Measurements from ENCODE around the gene KRTAP10-3. TPM values are rescaled to one million over a fixed set of nuclear protein-coding genes. Genes with fewer than 3 reads are reported as not detected.

KRTAP10-3 gene, protein sequence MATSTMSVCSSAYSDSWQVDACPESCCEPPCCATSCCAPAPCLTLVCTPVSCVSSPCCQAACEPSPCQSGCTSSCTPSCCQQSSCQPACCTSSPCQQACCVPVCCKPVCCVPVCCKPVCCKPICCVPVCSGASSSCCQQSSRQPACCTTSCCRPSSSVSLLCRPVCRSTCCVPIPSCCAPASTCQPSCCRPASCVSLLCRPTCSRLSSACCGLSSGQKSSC
- not detected in 5 replicates for total RNA-seq (2022; extraction: Qiagen RNA extraction)

GRCh38 chr21:44558695-44559094 lies at the start of gene KRTAP10-3:
Gene KRTAP10-3, minus strand, starts transcription at chr21:44558795. Its CDS starts 80 bp downstream, at chr21:44558715.

DNA sequence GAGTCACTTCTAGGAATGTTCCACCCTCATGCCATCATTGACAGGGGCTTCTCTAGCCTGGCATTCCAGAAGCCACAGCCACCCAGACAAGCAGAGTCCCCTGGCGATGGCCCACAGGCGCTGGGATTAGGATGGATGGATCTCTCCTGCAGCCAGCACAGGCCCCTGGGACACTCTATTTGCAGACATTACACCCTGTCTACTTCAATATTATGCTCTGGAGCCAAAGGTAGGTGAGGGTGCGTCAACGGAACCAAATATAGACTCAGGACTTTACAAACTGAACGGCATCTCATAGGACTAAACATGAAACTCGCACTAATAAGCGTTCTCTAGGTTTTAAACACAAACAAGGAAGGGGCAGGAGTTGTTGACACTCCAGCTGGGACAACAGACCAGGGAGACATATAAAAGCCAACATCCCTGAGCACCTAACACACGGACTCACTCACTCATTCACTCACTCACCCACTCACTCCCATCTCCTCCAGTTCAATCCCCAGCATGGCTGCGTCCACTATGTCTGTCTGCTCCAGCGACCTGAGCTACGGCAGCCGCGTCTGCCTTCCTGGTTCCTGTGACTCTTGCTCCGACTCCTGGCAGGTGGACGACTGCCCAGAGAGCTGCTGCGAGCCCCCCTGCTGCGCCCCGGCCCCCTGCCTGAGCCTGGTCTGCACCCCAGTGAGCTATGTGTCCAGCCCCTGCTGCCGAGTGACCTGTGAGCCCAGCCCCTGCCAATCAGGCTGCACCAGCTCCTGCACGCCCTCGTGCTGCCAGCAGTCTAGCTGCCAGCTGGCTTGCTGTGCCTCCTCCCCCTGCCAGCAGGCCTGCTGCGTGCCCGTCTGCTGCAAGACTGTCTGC lies 41.8 kb upstream of the KRTAP10-3 start, which contains the start of gene KRTAP10-7:
Gene KRTAP10-7, plus strand, starts transcription at position 480 of the 861 bp plus-strand sequence. Its CDS starts 25 bp downstream, at position 505.

GRCh38 chr21:44592446-44593311 lies 34.1 kb upstream of the KRTAP10-3 start, which contains the start of gene KRTAP10-6:
Gene KRTAP10-6, minus strand, starts transcription at chr21:44592505. Its CDS starts 21 bp downstream, at chr21:44592484.

GRCh38 chr21:44580231-44580821 lies 21.7 kb upstream of the KRTAP10-3 start, which contains the start of gene KRTAP10-5:
Gene KRTAP10-5, minus strand, starts transcription at chr21:44580604. Its CDS starts 26 bp downstream, at chr21:44580578.

DNA sequence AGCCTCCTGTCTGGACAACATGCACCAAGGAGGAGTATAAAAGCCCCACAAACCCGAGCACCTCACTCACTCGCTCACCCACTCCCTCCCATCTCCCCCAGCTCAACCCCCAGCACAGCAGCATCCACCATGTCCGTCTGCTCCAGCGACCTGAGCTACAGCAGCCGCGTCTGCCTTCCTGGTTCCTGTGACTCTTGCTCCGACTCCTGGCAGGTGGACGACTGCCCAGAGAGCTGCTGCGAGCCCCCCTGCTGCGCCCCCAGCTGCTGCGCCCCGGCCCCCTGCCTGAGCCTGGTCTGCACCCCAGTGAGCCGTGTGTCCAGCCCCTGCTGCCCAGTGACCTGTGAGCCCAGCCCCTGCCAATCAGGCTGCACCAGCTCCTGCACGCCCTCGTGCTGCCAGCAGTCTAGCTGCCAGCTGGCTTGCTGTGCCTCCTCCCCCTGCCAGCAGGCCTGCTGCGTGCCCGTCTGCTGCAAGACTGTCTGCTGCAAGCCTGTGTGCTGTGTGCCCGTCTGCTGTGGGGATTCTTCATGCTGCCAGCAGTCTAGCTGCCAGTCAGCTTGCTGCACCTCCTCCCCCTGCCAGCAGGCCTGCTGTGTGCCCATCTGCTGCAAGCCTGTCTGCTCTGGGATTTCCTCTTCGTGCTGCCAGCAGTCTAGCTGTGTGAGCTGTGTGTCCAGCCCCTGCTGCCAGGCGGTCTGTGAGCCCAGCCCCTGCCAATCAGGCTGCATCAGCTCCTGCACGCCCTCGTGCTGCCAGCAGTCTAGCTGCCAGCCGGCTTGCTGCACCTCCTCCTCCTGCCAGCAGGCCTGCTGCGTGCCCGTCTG lies 15.2 kb upstream of the KRTAP10-3 start, which contains the start of gene KRTAP10-4:
Gene KRTAP10-4, plus strand, starts transcription at position 100 of the 827 bp plus-strand sequence. Its CDS starts 30 bp downstream, at position 130.

DNA sequence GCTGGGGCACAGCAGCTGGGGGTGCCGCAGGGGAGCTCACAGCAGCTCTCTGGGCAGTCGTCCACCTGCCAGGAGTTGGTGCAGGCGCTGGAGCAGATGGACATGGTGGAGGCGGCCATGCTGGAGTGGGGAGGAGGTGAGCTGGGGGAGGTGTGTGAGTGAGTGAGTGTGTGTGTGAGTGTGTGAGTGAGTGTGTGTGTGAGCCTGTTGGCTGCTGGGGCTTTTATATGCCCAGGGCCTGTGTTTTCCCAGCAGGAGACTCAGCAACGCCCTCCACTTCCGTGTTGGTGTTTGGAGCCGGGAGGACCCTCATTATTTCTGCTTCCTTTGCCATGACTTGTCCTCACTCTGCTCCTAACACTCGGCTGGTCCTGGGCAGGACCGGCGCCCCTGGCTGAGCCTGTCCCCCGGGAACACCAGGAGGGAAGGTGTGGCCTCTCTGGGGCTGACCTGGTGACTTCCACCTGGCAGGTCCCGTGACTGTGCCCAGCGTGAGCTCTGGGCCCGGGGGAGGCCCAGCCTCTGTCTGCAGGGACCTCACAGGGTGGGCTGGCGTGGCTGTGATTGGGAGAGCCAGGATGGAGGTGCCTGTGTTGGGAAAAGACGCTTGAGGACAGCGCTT lies 7.1 kb downstream of the KRTAP10-3 start, which contains the start of gene KRTAP10-2:
Gene KRTAP10-2, minus strand, starts transcription at position 166 of the 622 bp plus-strand sequence. Its CDS starts 47 bp downstream, at position 119.

GRCh38 chr21:44539991-44540666 lies 18.5 kb downstream of the KRTAP10-3 start, which contains the start of gene KRTAP10-1:
Gene KRTAP10-1, minus strand, starts transcription at chr21:44540195. Its CDS starts 45 bp downstream, at chr21:44540150.

Other genes with a start within 250 kb of the KRTAP10-3 start
- 5.2 to 10.0 TPM (median 8.1 TPM) in 5 replicates for gene CFAP410, start 219.4 kb downstream of the KRTAP10-3 start, total RNA-seq (2022; extraction: Qiagen RNA extraction)
- 7.5 to 10.7 TPM (median 8.7 TPM) in 5 replicates for gene TRPM2, start 205.2 kb downstream of the KRTAP10-3 start, total RNA-seq (2022; extraction: Qiagen RNA extraction)
- 1.8 to 2.4 TPM (median 2.1 TPM) in 5 replicates for gene LRRC3, start 103.3 kb downstream of the KRTAP10-3 start, total RNA-seq (2022; extraction: Qiagen RNA extraction)
- gene KRTAP10-1, start 18.6 kb downstream of the KRTAP10-3 start, total RNA-seq (2022; extraction: Qiagen RNA extraction): not detected in 5 replicates
- not detected in 5 replicates for gene KRTAP10-2, start 7.3 kb downstream of the KRTAP10-3 start, total RNA-seq (2022; extraction: Qiagen RNA extraction)
- gene KRTAP10-4, start 14.9 kb upstream of the KRTAP10-3 start, total RNA-seq (2022; extraction: Qiagen RNA extraction): not detected in 5 replicates
- gene KRTAP10-5, start 21.8 kb upstream of the KRTAP10-3 start, total RNA-seq (2022; extraction: Qiagen RNA extraction): not detected in 5 replicates
- gene KRTAP10-6, start 33.7 kb upstream of the KRTAP10-3 start, total RNA-seq (2022; extraction: Qiagen RNA extraction): not detected in 5 replicates
- gene KRTAP10-7, start 41.8 kb upstream of the KRTAP10-3 start, total RNA-seq (2022; extraction: Qiagen RNA extraction): not detected in 5 replicates
- gene KRTAP10-8, start 53.3 kb upstream of the KRTAP10-3 start, total RNA-seq (2022; extraction: Qiagen RNA extraction): not detected in 5 replicates
- not detected in 5 replicates for gene KRTAP10-9, start 68.3 kb upstream of the KRTAP10-3 start, total RNA-seq (2022; extraction: Qiagen RNA extraction)
- not detected in 5 replicates for gene KRTAP10-10, start 78.6 kb upstream of the KRTAP10-3 start, total RNA-seq (2022; extraction: Qiagen RNA extraction)
- gene KRTAP10-11, start 87.6 kb upstream of the KRTAP10-3 start, total RNA-seq (2022; extraction: Qiagen RNA extraction): not detected in 5 replicates
- not detected in 5 replicates for gene KRTAP12-4, start 95.9 kb upstream of the KRTAP10-3 start, total RNA-seq (2022; extraction: Qiagen RNA extraction)
- gene KRTAP12-3, start 99.1 kb upstream of the KRTAP10-3 start, total RNA-seq (2022; extraction: Qiagen RNA extraction): not detected in 5 replicates
- gene KRTAP12-2, start 108.1 kb upstream of the KRTAP10-3 start, total RNA-seq (2022; extraction: Qiagen RNA extraction): not detected in 5 replicates
- not detected in 5 replicates for gene KRTAP12-1, start 123.4 kb upstream of the KRTAP10-3 start, total RNA-seq (2022; extraction: Qiagen RNA extraction)
- not detected in 5 replicates for gene KRTAP10-12, start 138.4 kb upstream of the KRTAP10-3 start, total RNA-seq (2022; extraction: Qiagen RNA extraction)
- gene TSPEAR, start 152.8 kb upstream of the KRTAP10-3 start, total RNA-seq (2022; extraction: Qiagen RNA extraction): not detected in 5 replicates
- 30.3 to 39.6 TPM (median 32.3 TPM) in 5 replicates for gene UBE2G2, start 243.0 kb upstream of the KRTAP10-3 start, total RNA-seq (2022; extraction: Qiagen RNA extraction)

All from A549 treated with AZD2906 at 1 μM for 4 hours (cell line).